ENCODE data around the gene MRPL51. TPM values are rescaled to one million over a fixed set of nuclear protein-coding genes. Genes with fewer than 3 reads are reported as not detected.

The MRPL51 gene
- total and polyA plus RNA-seq, 2 of the 8 experiments (the other 6 are each of a cell fraction or from before 2014, with no cell fraction given): 119 to 331 TPM

DNA sequence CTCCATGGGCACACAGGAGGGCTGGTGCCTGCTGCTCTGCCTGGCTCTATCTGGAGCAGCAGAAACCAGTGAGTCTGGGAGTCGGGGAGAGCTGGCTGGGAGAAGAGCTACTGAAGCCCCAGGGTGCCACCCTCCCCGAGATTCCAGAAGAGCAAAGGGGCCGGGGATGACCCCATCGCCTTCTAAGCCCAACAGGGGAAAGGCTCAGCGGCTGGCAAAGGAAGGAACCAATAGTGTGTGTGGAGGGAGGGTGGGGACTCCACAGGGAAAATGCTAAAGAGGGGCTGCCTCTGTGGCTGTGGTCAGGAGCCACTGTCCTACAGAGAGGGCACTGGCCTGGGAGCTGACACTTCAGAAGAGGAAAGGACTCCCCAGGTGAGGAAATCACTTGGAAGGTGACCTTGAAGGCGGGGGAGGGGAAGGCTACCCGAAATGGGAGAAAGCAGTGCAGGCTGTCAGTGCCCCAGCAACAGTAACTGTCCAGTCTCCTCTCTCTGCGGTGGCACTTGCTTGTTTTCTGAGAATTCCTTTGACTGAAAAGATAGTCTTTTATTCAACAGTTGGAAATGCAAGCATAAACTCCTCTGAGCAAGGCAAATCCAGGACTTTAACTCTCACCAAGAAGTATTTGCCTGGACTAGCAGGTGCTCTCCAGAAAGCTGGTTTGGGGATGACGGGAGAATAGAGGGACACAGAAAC lies 40.7 kb downstream of the MRPL51 start:
- peaks cover 23 to 36% (median 31%) of the 10 kb centered on the region in 4 experiments for H3K4me1 ChIP-seq (replicated peaks in 1 of 4; ENCODE audit: control insufficient read depth in 3 of 4, insufficient read depth in 4 of 4, low read length in 3 of 4)
- no peaks in the 10 kb centered on the region for H4K20me1 ChIP-seq (replicated peaks in 1 of 2; ENCODE audit: control insufficient read depth in 1 of 2, insufficient read depth in 2 of 2, low read length in 2 of 2)
- H2BK20ac ChIP-seq (ENCODE audit: low read length): peak overlapping the region; percentile 93; the same call in 1 of the 2 replicates
- H2AFZ ChIP-seq (ENCODE audit: low read length): no peak overlapping the region
- H3K9ac ChIP-seq (replicated peaks in 1 of 4; ENCODE audit: extremely low read depth in 1 of 4, low read depth in 3 of 4, low read length in 3 of 4): peak overlapping the region in 2 of 4 experiments; percentile 1 to 55; a peak in 2 of 7 replicates
- no peak overlapping the region for H3K56ac ChIP-seq (replicated peaks; ENCODE audit: insufficient read length, low read depth, low read length)
- H2BK15ac ChIP-seq (ENCODE audit: low read length): peak overlapping the region; percentile 46; the same call in 1 of the 2 replicates
- ChIA-PET CTCF (ENCODE audit: partially characterized antibody) (interaction anchor here (0.5 to 4.4 kb wide), 9 partner anchors 8 to 240 kb away, joined by 3 to 36 read pairs (median 3); no protein-coding TSS in a partner anchor), POLR2A (ENCODE audit: partially characterized antibody) (interaction anchor here (0.8 to 4.9 kb wide), 15 partner anchors 10 to 129 kb away, joined by 3 to 41 read pairs (median 7); partner anchors contain the start of genes CD27, GAPDH, LTBR and SCNN1A)
- H2BK12ac ChIP-seq (ENCODE audit: low read depth, low read length): peak overlapping the region; percentile 99
- no peaks in the 10 kb centered on the region for H3K9me3 ChIP-seq (ENCODE audit: insufficient read depth in 2 of 2, low read depth in 1 of 2, low read length in 1 of 2)
- peak overlapping the region; percentile 96 for H3K18ac ChIP-seq (ENCODE audit: extremely low read depth, low read length)
- H4K8ac ChIP-seq (ENCODE audit: extremely low read depth, insufficient read depth, low read length): peak overlapping the region; percentile 91
- H4K91ac ChIP-seq (replicated peaks; ENCODE audit: insufficient read length, low read length): peak overlapping the region; percentile 96
- peak overlapping the region; percentile 88; the same call in 1 of the 2 replicates for H2BK5ac ChIP-seq (ENCODE audit: low read depth, low read length)
- FAIRE-seq (no peak), DNase-seq (ENCODE audit: low read depth in 1 of 2, low spot score in 2 of 2) (peak in 1 of 2 experiments; percentile 54)
- H3K23me2 ChIP-seq (ENCODE audit: low read depth, low read length): no peaks in the 10 kb centered on the region; the same call in 1 of the 2 replicates
- no peak overlapping the region for H3K23ac ChIP-seq (ENCODE audit: insufficient read length)
- H2BK120ac ChIP-seq (replicated peaks; ENCODE audit: low read depth, low read length): peak overlapping the region; percentile 89
- peak overlapping the region; percentile 62 to 67 for H3K4me2 ChIP-seq (ENCODE audit: insufficient read depth in 1 of 2, low read depth in 2 of 2, low read length in 2 of 2)
- TF ChIP-seq SP4 (IDR thresholded peaks at IDR 0.05; ENCODE audit: low read length): 0 out of 2 replicates have a peak, but pooled peaks have one; percentile 13
- no peak for TF ChIP-seq KDM5A (IDR thresholded peaks at IDR 0.05; ENCODE audit: low read length)
- no peak for TF ChIP-seq MAFK (IDR thresholded peaks at IDR 0.05; ENCODE audit: low read depth, low read length)
- TF ChIP-seq TAF1 (IDR thresholded peaks at IDR 0.05; ENCODE audit: low read depth, low read length): 0 out of 2 replicates have a peak, but pooled peaks have one; percentile 32
- no peaks in the 10 kb centered on the region for H3K79me1 ChIP-seq (ENCODE audit: low read depth, low read length)
- H3K14ac ChIP-seq (ENCODE audit: insufficient read length): no peak overlapping the region
- no peaks in the 10 kb centered on the region for H3K27me3 ChIP-seq (replicated peaks in 1 of 4; ENCODE audit: control insufficient read depth in 3 of 4, extremely low read depth in 1 of 4, insufficient read depth in 3 of 4, low read length in 3 of 4)
- H3K4me3 ChIP-seq (ENCODE audit: extremely low read depth in 1 of 4, insufficient read depth in 2 of 4, low read depth in 3 of 4, low read length in 4 of 4): peak overlapping the region in 1 of 4 experiments; percentile 42; a peak in 2 of 8 replicates
- H2AK5ac ChIP-seq (ENCODE audit: low read depth, low read length): peak overlapping the region; percentile 66
- peak overlapping the region; percentile 81 for H4K5ac ChIP-seq (ENCODE audit: insufficient read length, low read depth, low read length)
- 64% methylated on average over 8 of the region's 9 CpGs; no CpG with 5 or more reads in 1 of the 2 experiments for WGBS, 2 experiments (ENCODE audit: extremely low coverage in 1 of 2, insufficient coverage in 1 of 2, insufficient read length in 1 of 2, insufficient replicate concordance in 2 of 2, low coverage in 1 of 2, low lambda C conversion rate in 2 of 2, missing lambda C conversion rate in 1 of 2)
- H3K4ac ChIP-seq (replicated peaks; ENCODE audit: insufficient read length, low read depth, low read length): peak overlapping the region; percentile 57
- no peaks in the 10 kb centered on the region for H3K79me2 ChIP-seq (ENCODE audit: control insufficient read depth in 1 of 2, insufficient read depth in 2 of 2, low read length in 2 of 2)
- H3K27ac ChIP-seq (ENCODE audit: low read depth, low read length): peak overlapping the region; percentile 78
- H3K36me3 ChIP-seq (ENCODE audit: control insufficient read depth in 2 of 4, insufficient read depth in 4 of 4, low read length in 3 of 4): no peaks in the 10 kb centered on the region

Data from H1 (cell line).